ENCODE data around the gene TLR6. TPM values are rescaled to one million over a fixed set of nuclear protein-coding genes. Genes with fewer than 3 reads are reported as not detected.
A peak's percentile ranks its signal among the peaks of the same experiment; 100 is the strongest.

Gene TLR6
- total and polyA plus RNA-seq, 2 of the 8 experiments (the other 6 are each of a cell fraction or from before 2014, with no cell fraction given) = 0.02 to 0.09 TPM

DNA sequence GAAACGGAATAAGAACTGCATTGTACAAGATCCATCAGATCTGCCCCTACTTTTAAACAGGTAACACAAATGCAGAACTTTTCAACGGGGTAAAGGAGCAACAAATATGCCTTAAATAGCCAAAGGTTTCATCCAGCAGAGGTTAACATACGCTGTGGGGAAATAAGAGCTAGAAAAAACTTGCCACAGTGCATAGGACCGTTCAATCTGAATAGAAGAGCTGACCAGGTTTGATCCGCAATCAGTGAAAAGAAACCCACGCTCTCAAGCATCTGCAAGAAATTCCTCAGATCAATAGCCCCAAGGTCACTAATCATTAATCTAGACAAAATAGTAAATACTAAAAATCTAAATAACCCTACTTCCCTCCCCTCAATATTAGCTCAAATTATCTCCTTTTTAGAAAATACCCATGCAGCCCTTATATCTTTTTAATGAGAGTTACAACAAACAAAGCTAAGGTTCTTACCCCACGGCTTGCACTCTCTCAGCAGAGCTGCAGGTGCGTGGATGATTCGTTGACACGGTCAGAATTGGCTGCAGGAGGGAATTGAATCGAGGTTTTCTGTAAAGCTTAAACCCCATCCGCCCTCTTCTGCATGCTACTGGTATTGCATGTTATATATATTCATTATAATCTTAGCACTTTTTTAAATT, 74.0 kb downstream of the TLR6 start, which contains the start of gene TLR10:
TLR10 (minus strand) TSS at position 539 of the 657 bp plus-strand sequence. CDS start 7,400 bp downstream, outside the sequence.
- no peak within 1 kb of the TSS for H3K4ac ChIP-seq (replicated peaks; ENCODE audit: insufficient read length, low read depth, low read length)
- no peak within 1 kb of the TSS for H3K14ac ChIP-seq (ENCODE audit: insufficient read length)
- no peak within 1 kb of the TSS for H2BK120ac ChIP-seq (replicated peaks; ENCODE audit: low read depth, low read length)
- H2AFZ ChIP-seq (ENCODE audit: low read length) = 0 out of 2 replicates have a peak within 1 kb of the TSS, but pooled peaks have one; percentile 82
- ChIA-PET POLR2A (ENCODE audit: partially characterized antibody) (no interaction called here), CTCF (ENCODE audit: partially characterized antibody) (interaction anchor here (0.6 to 8.5 kb wide), 34 partner anchors 9 to 714 kb away, joined by 3 to 136 read pairs (median 4); partner anchors contain the start of gene TLR1)
- no peak within 1 kb of the TSS for H3K9ac ChIP-seq (replicated peaks in 1 of 4; ENCODE audit: extremely low read depth in 1 of 4, low read depth in 3 of 4, low read length in 3 of 4)
- H3K27me3 ChIP-seq (replicated peaks in 1 of 4; ENCODE audit: control insufficient read depth in 3 of 4, extremely low read depth in 1 of 4, insufficient read depth in 3 of 4, low read length in 3 of 4) = no peaks in the 10 kb centered on the region
- no peak within 1 kb of the TSS for H3K4me3 ChIP-seq (ENCODE audit: extremely low read depth in 1 of 4, insufficient read depth in 2 of 4, low read depth in 3 of 4, low read length in 4 of 4)
- H3K36me3 ChIP-seq (ENCODE audit: control insufficient read depth in 2 of 4, insufficient read depth in 4 of 4, low read length in 3 of 4) = no peaks in the 10 kb centered on the region
- H4K20me1 ChIP-seq (replicated peaks in 1 of 2; ENCODE audit: control insufficient read depth in 1 of 2, insufficient read depth in 2 of 2, low read length in 2 of 2) = peaks cover 0 to under 1% of the 10 kb centered on the region in 2 experiments
- H3K4me1 ChIP-seq (replicated peaks in 1 of 4; ENCODE audit: control insufficient read depth in 3 of 4, insufficient read depth in 4 of 4, low read length in 3 of 4) = no peaks in the 10 kb centered on the region
- 61% methylated on average over 12 of the region's 12 CpGs; no CpG with 5 or more reads in 1 of the 2 experiments for WGBS, 2 experiments (ENCODE audit: extremely low coverage in 1 of 2, insufficient coverage in 1 of 2, insufficient read length in 1 of 2, insufficient replicate concordance in 2 of 2, low coverage in 1 of 2, low lambda C conversion rate in 2 of 2, missing lambda C conversion rate in 1 of 2)
- no peaks in the 10 kb centered on the region for H3K79me2 ChIP-seq (ENCODE audit: control insufficient read depth in 1 of 2, insufficient read depth in 2 of 2, low read length in 2 of 2)
- no peaks in the 10 kb centered on the region for H3K79me1 ChIP-seq (ENCODE audit: low read depth, low read length)
- no peak within 1 kb of the TSS for H2AK5ac ChIP-seq (ENCODE audit: low read depth, low read length)
- no peak within 1 kb of the TSS for H2BK12ac ChIP-seq (ENCODE audit: low read depth, low read length)
- FAIRE-seq (peak; percentile 75), DNase-seq (ENCODE audit: low read depth in 1 of 2, low spot score in 2 of 2) (no peak)
- H3K4me2 ChIP-seq (ENCODE audit: insufficient read depth in 1 of 2, low read depth in 2 of 2, low read length in 2 of 2) = no peak within 1 kb of the TSS
- no peak within 1 kb of the TSS for H2BK15ac ChIP-seq (ENCODE audit: low read length)
- no peak within 1 kb of the TSS for H3K23ac ChIP-seq (ENCODE audit: insufficient read length)
- no peaks in the 10 kb centered on the region for H3K9me3 ChIP-seq (ENCODE audit: insufficient read depth in 2 of 2, low read depth in 1 of 2, low read length in 1 of 2)
- H4K8ac ChIP-seq (ENCODE audit: extremely low read depth, insufficient read depth, low read length) = no peak within 1 kb of the TSS
- H3K27ac ChIP-seq (ENCODE audit: low read depth, low read length) = no peak within 1 kb of the TSS
- H4K91ac ChIP-seq (replicated peaks; ENCODE audit: insufficient read length, low read length) = no peak within 1 kb of the TSS
- H2BK5ac ChIP-seq (ENCODE audit: low read depth, low read length) = no peak within 1 kb of the TSS
- H2BK20ac ChIP-seq (ENCODE audit: low read length) = no peak within 1 kb of the TSS
- H3K18ac ChIP-seq (ENCODE audit: extremely low read depth, low read length) = no peak within 1 kb of the TSS
- H3K56ac ChIP-seq (replicated peaks; ENCODE audit: insufficient read length, low read depth, low read length) = no peak within 1 kb of the TSS
- no peak within 1 kb of the TSS for H4K5ac ChIP-seq (ENCODE audit: insufficient read length, low read depth, low read length)
- no peaks in the 10 kb centered on the region for H3K23me2 ChIP-seq (ENCODE audit: low read depth, low read length)
- TF ChIP-seq EZH2 (IDR thresholded peaks at IDR 0.05; ENCODE audit: low read depth, low read length, severe bottlenecking) (no peak), RBBP5 (IDR thresholded peaks at IDR 0.05; ENCODE audit: borderline replicate concordance, low read depth, low read length) (no peak), ZNF274 (IDR thresholded peaks at IDR 0.05; ENCODE audit: borderline replicate concordance, extremely low read depth, low read length) (no peak), MAX (IDR thresholded peaks at IDR 0.05) (no peak), JUN (IDR thresholded peaks at IDR 0.05; ENCODE audit: low read depth, low read length) (no peak), RFX5 (IDR thresholded peaks at IDR 0.05; ENCODE audit: borderline replicate concordance, low read depth, low read length) (no peak), CTCF (IDR thresholded peaks at IDR 0.05; ENCODE audit: control extremely low read depth in 1 of 3, insufficient read depth in 1 of 3, low read depth in 1 of 3, low read length in 3 of 3) (peak; percentile 3 to 56 (median 49); a peak in 3 of 4 replicates), RAD21 (IDR thresholded peaks at IDR 0.05 in 1 of 2, conservative IDR thresholded peaks at IDR 0.05 in 1 of 2; ENCODE audit: low read depth in 2 of 2, low read length in 2 of 2) (peak; percentile 54 to 59), CBX8 (IDR thresholded peaks at IDR 0.05; ENCODE audit: borderline replicate concordance, low read depth, low read length) (no peak)
